Measurements from ENCODE around the gene TMBIM1.

DNA sequence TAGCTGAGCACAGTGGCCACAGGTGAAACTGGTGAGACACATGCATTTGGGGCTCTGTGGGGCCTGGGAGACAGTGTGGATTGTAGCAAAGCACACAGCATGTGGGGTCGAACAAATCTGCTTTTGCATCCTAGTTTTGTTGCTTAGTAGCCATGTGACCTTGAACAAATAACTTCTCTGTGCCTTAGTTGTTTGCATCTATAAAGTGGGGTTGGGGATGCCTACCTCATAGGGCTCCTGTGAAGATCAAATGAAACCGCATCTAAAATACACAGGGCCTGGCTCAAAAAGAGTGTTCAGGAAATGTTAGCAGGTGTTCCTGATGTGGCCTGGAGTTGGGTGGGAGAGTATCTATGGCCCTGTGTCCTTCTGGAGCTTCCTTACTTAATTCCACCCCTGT, 34.0 kb upstream of the TMBIM1 start:
- no peak for TF ChIP-seq RXRA (IDR thresholded peaks at IDR 0.05; ENCODE audit: borderline replicate concordance, low read depth)
- TF ChIP-seq RAD21 (IDR thresholded peaks at IDR 0.05; ENCODE audit: low read length): no peak
- TF ChIP-seq SMC3 (IDR thresholded peaks at IDR 0.05; ENCODE audit: low read depth, low read length): no peak
- TF ChIP-seq, protein P1, sequence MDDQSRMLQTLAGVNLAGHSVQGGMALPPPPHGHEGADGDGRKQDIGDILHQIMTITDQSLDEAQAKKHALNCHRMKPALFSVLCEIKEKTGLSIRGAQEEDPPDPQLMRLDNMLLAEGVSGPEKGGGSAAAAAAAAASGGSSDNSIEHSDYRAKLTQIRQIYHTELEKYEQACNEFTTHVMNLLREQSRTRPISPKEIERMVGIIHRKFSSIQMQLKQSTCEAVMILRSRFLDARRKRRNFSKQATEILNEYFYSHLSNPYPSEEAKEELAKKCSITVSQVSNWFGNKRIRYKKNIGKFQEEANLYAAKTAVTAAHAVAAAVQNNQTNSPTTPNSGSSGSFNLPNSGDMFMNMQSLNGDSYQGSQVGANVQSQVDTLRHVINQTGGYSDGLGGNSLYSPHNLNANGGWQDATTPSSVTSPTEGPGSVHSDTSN (IDR thresholded peaks at IDR 0.05): no peak
- TF ChIP-seq, protein P2, sequence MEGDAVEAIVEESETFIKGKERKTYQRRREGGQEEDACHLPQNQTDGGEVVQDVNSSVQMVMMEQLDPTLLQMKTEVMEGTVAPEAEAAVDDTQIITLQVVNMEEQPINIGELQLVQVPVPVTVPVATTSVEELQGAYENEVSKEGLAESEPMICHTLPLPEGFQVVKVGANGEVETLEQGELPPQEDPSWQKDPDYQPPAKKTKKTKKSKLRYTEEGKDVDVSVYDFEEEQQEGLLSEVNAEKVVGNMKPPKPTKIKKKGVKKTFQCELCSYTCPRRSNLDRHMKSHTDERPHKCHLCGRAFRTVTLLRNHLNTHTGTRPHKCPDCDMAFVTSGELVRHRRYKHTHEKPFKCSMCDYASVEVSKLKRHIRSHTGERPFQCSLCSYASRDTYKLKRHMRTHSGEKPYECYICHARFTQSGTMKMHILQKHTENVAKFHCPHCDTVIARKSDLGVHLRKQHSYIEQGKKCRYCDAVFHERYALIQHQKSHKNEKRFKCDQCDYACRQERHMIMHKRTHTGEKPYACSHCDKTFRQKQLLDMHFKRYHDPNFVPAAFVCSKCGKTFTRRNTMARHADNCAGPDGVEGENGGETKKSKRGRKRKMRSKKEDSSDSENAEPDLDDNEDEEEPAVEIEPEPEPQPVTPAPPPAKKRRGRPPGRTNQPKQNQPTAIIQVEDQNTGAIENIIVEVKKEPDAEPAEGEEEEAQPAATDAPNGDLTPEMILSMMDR (IDR thresholded peaks at IDR 0.05): no peak
- no peak for TF ChIP-seq MXI1 (IDR thresholded peaks at IDR 0.05; ENCODE audit: low read depth, low read length)
- no peak for TF ChIP-seq CHD2 (IDR thresholded peaks at IDR 0.05; ENCODE audit: low read length, partially characterized antibody)
- TF ChIP-seq EZH2phosphoT487 (IDR thresholded peaks at IDR 0.05; ENCODE audit: borderline replicate concordance, low read depth): no peak
- no peak for TF ChIP-seq MEF2A (IDR thresholded peaks at IDR 0.05; ENCODE audit: borderline replicate concordance, low read depth)
- TF ChIP-seq, protein P3, sequence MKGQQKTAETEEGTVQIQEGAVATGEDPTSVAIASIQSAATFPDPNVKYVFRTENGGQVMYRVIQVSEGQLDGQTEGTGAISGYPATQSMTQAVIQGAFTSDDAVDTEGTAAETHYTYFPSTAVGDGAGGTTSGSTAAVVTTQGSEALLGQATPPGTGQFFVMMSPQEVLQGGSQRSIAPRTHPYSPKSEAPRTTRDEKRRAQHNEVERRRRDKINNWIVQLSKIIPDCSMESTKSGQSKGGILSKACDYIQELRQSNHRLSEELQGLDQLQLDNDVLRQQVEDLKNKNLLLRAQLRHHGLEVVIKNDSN (IDR thresholded peaks at IDR 0.05; ENCODE audit: borderline replicate concordance, low read depth): no peak
- TF ChIP-seq ELF1 (IDR thresholded peaks at IDR 0.05): no peak
